Lung (tissue), 13 donors: ENCODE data around the gene TCL1B. TPM values are rescaled to one million over a fixed set of nuclear protein-coding genes. Genes with fewer than 3 reads are reported as not detected.

Experiments
- ATAC-seq: fragments of 200-7000 bp; cut with Tn5 transposase; one replicate; pipeline ENCODE4 v1.9.1; 2020; ENCODE audit warnings: moderate number of reproducible peaks; ENCODE audit not compliant: insufficient read depth, low FRiP score
- DNase-seq, 3 donors: peaks; one replicate each; pipeline ENCODE4 v3.0.0-alpha.2; 2013 to 2017
- H3K27ac ChIP-seq, 2 donors: one replicate each; pipeline ENCODE4 v1.5.1; 2013; ENCODE audit warnings: mild to moderate bottlenecking in 2 of 2, moderate library complexity in 2 of 2, control low read depth in 1 of 2, inconsistent platforms in 1 of 2, low read depth in 1 of 2, low read length in 1 of 2
- H3K27me3 ChIP-seq, 3 donors: one replicate each; pipeline ENCODE4 v1.5.1; 2013; ENCODE audit warnings: low read length in 2 of 3; ENCODE audit not compliant: control insufficient read depth in 3 of 3, insufficient read depth in 3 of 3
- H3K36me3 ChIP-seq, 4 donors: one replicate each; pipeline ENCODE4 v1.5.1; 2013; ENCODE audit warnings: low read length in 4 of 4, mild to moderate bottlenecking in 1 of 4, moderate library complexity in 1 of 4; ENCODE audit not compliant: control insufficient read depth in 4 of 4, insufficient read depth in 4 of 4
- H3K4me1 ChIP-seq, 5 donors: one replicate each; pipeline ENCODE4 v1.5.1; 2013; ENCODE audit warnings: low read length in 5 of 5, mild to moderate bottlenecking in 2 of 5, moderate library complexity in 1 of 5; ENCODE audit not compliant: control insufficient read depth in 5 of 5, insufficient read depth in 5 of 5
- H3K4me3 ChIP-seq: one replicate; pipeline ENCODE4 v1.5.1; 2013; ENCODE audit warnings: mild to moderate bottlenecking, control low read depth, moderate library complexity
- H3K9ac ChIP-seq, 2 donors: one replicate each; pipeline ENCODE4 v1.5.1; 2013; ENCODE audit warnings: low read length in 2 of 2, control low read depth in 1 of 2; ENCODE audit not compliant: insufficient read depth in 1 of 2
- H3K9me3 ChIP-seq, 4 donors: one replicate each; pipeline ENCODE4 v1.5.1; 2013; ENCODE audit warnings: low read length in 3 of 4, mild to moderate bottlenecking in 1 of 4, moderate library complexity in 1 of 4; ENCODE audit not compliant: control insufficient read depth in 4 of 4, insufficient read depth in 3 of 4
- CTCF ChIP-seq: IDR thresholded peaks from 2 replicates; pipeline ENCODE4 v1.5.1; 2012; ENCODE audit warnings: mild to moderate bottlenecking; ENCODE audit errors: control extremely low read depth, extremely low read depth
- WGBS, 2 donors: extraction: QIAGEN DNeasy Blood & Tissue Kit; methylation state at CpG; one replicate each; pipeline ENCODE4 v1.1.7; 2013; 5-methylcytosine and 5-hydroxymethylcytosine counted together
- polyA plus RNA-seq, 2 donors: library from polyadenylated mRNA; stranded (reverse); fragments of 200-250 nt; gene quantifications; one replicate each; pipeline ENCODE4 v1.2.1, GENCODE V29; 2013
- small RNA-seq: library from RNA; depleted of rRNA; stranded (forward); fragments of <200 nt; gene quantifications from one replicate; pipeline ENCODE3, GENCODE V24; 2014; ENCODE audit warnings: low replicate concordance
- total RNA-seq, 2 donors: library from RNA; depleted of rRNA in 1 of 2; stranded (reverse); fragments of >200 nt in 1 of 2; gene quantifications; one replicate each; pipeline ENCODE4 v1.2.1, GENCODE V29; 2014 to 2021
- donor health status: control.
- donor health status: control.
- donor health status: Bipolar disorder and iron deficiency.
- donor health status: healthy.
- donor health status: DM: yes; HTN: yes; CAD: no.

TCL1B gene
- total and polyA plus RNA-seq, 4 donors: 0.03 to 0.28 TPM; not detected in 2

DNA sequence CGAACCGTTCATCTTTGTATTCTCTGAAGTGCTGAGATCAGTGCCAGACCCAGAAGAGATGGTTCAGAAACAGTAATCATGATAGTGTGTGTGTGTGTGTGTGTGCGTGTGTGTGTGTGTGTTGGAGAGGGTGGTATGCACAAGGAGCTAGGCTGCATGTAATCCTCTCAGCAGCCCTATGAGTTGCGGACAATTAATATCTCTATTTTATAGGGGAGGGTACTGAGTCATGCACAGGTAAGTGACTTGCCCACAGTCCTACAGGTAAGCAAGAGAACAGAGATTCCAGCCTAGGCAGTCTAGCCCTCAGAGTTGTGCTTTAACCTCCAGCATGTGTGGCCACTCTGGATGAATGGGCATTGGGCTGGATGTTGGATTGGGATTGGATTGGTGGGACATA, 55.6 kb downstream of the TCL1B start:
- H3K4me3 ChIP-seq: no peak overlapping the region
- ATAC-seq (no peak), DNase-seq (no peak)
- no peak overlapping the region for H3K9ac ChIP-seq
- no peaks in the 10 kb centered on the region for H3K36me3 ChIP-seq
- H3K4me1 ChIP-seq: no peaks in the 10 kb centered on the region
- H3K9me3 ChIP-seq: peaks cover 0 to 6% (median 0%) of the 10 kb centered on the region in 4 donors
- TF ChIP-seq CTCF: no peak
- H3K27me3 ChIP-seq: peaks cover 0 to 2% (median 0%) of the 10 kb centered on the region in 3 donors
- no peak overlapping the region for H3K27ac ChIP-seq
- WGBS, 2 donors: 82 to 90% methylated on average over 4 of the region's 4 CpGs

Small RNA genes within 50 kb of the gene (small RNA-seq; reads per million reads assigned to genes)
- gene RF02193: not detected

Other genes with a start within 250 kb of the TCL1B start
- 10 to 100 TPM in 1 of 2 donors, 1 to 10 TPM in 1; 8.4 to 30.5 TPM for gene SYNE3, start 169.8 kb upstream of the TCL1B start, total RNA-seq
- 1 to 10 TPM; 2.7 to 3.7 TPM for gene SYNE3, start 169.8 kb upstream of the TCL1B start, polyA plus RNA-seq
- 10 to 100 TPM; 22.4 to 35.6 TPM for gene GLRX5, start 151.4 kb upstream of the TCL1B start, total RNA-seq
- 10 to 100 TPM; 27.3 to 30.9 TPM for gene GLRX5, start 151.4 kb upstream of the TCL1B start, polyA plus RNA-seq
- 1 to 10 TPM in 1 of 2 donors, under 1 TPM in 1; 0.21 to 5.0 TPM for gene TCL1A, start 27.7 kb downstream of the TCL1B start, total RNA-seq
- gene TCL1A, start 27.7 kb downstream of the TCL1B start, polyA plus RNA-seq: 1 to 10 TPM in 1 of 2 donors, under 1 TPM in 1; 0.30 to 2.8 TPM
- under 1 TPM in 1 of 2 donors, not detected in 1; 0.09 TPM for gene TUNAR, start 190.4 kb downstream of the TCL1B start, total RNA-seq
- under 1 TPM in 1 of 2 donors, not detected in 1; 0.01 TPM for gene TUNAR, start 190.4 kb downstream of the TCL1B start, polyA plus RNA-seq